HepG2 (cell line): Measurements from ENCODE around the gene CHKA. TPM values are rescaled to one million over a fixed set of nuclear protein-coding genes. Genes with fewer than 3 reads are reported as not detected.
A peak's percentile ranks its signal among the peaks of the same experiment; 100 is the strongest.

ENCODE experiments used
- FOXA1 ChIP-seq, 2 experiments: fragments of 450-650 bp in 1 of 2; sonication (generic) in 1 of 2; formaldehyde crosslinking in 1 of 2; IDR thresholded peaks; 2 replicates each; pipeline versions ENCODE4 v1.4.0 to v1.6.1; 2016 to 2020; ENCODE audit warnings: missing genetic modification reagents in 1 of 2
- GZF1 ChIP-seq: sonication (generic); formaldehyde crosslinking; IDR thresholded peaks from 2 replicates; pipeline ENCODE4 v1.5.1; 2020; ENCODE audit warnings: mild to moderate bottlenecking, missing genetic modification reagents
- NBN ChIP-seq: fragments of 450-650 bp; conservative IDR thresholded peaks from 2 replicates; pipeline ENCODE4 v1.6.1; 2017
- SRY ChIP-seq: sonication (generic); formaldehyde crosslinking; IDR thresholded peaks from 2 replicates; pipeline ENCODE4 v1.8.0; 2022; ENCODE audit warnings: mild to moderate bottlenecking, missing genetic modification reagents
- TMF1 ChIP-seq: sonication (generic); formaldehyde crosslinking; IDR thresholded peaks from 2 replicates; pipeline ENCODE4 v1.8.1; 2022; ENCODE audit warnings: low read depth, missing genetic modification reagents
- WIZ ChIP-seq: sonication (generic); formaldehyde crosslinking; IDR thresholded peaks from 2 replicates; pipeline ENCODE4 v1.5.1; 2020; ENCODE audit warnings: mild to moderate bottlenecking, missing genetic modification reagents
- ZHX2 ChIP-seq, 2 experiments: sonication (generic) in 1 of 2; formaldehyde crosslinking in 1 of 2; IDR thresholded peaks; 2 replicates each; pipeline versions ENCODE4 v1.6.1 to v1.9.0; 2014 to 2022; ENCODE audit warnings: antibody characterized with exemption in 1 of 2, borderline replicate concordance in 1 of 2, inconsistent platforms in 1 of 2, low read depth in 1 of 2, missing genetic modification reagents in 1 of 2
- ZNF275 ChIP-seq: sonication (generic); formaldehyde crosslinking; IDR thresholded peaks from 2 replicates; pipeline ENCODE4 v1.8.0; 2022; ENCODE audit warnings: missing genetic modification reagents, mild to moderate bottlenecking, inconsistent platforms, borderline replicate concordance
- ZNF367 ChIP-seq: sonication (generic); formaldehyde crosslinking; IDR thresholded peaks from 2 replicates; pipeline ENCODE4 v1.4.0; 2020; ENCODE audit warnings: missing genetic modification reagents, borderline replicate concordance
- ZNF564 ChIP-seq: sonication (generic); formaldehyde crosslinking; IDR thresholded peaks from 2 replicates; pipeline ENCODE4 v1.8.1; 2023; ENCODE audit warnings: mild to moderate bottlenecking, missing genetic modification reagents
- polyA plus RNA-seq, 8 experiments: library from polyadenylated mRNA; depleted of rRNA in 3 of 8; stranded (reverse) in 7 of 8; unstranded in 1 of 8; fragments of >200 nt; fragmentation: Illumina TruSeq in 4 of 8; extraction: Trizol in 4 of 8; gene quantifications; 2 replicates each; pipeline versions ENCODE4 v1.2.1 to v1.2.3, GENCODE V29; 2011 to 2016; ENCODE audit warnings: low read depth in 4 of 8, missing spikeins in 1 of 8, mixed read lengths in 1 of 8; ENCODE audit not compliant: insufficient read depth in 1 of 8
- total RNA-seq, 5 experiments: library from RNA; depleted of rRNA; stranded (reverse); fragments of >200 nt; fragmentation: Illumina TruSeq; extraction: Trizol; gene quantifications; 2 replicates each; pipeline ENCODE4 v1.2.3, GENCODE V29; 2016; ENCODE audit warnings: low read depth in 1 of 5
- TF ChIP-seq, protein P1 (sequence below): sonication (generic); formaldehyde crosslinking; IDR thresholded peaks from 2 replicates; pipeline ENCODE4 v1.4.0; 2020; ENCODE audit warnings: missing genetic modification reagents, borderline replicate concordance
- TF ChIP-seq, protein P2 (sequence below): sonication (generic); formaldehyde crosslinking; IDR thresholded peaks from 2 replicates; pipeline ENCODE4 v1.5.1; 2020; ENCODE audit warnings: mild to moderate bottlenecking, missing genetic modification reagents, borderline replicate concordance

Gene CHKA
- total and polyA plus RNA-seq, 2 of the 13 experiments (the other 11 are each of a cell fraction or from before 2014, with no cell fraction given), result 71.6 to 92.7 TPM

- TF ChIP-seq ZHX2 (IDR thresholded peaks at IDR 0.05; ENCODE audit: low read depth) (no peak), ZHX2 (CRISPR knock-in tag; IDR thresholded peaks at IDR 0.05; ENCODE audit: borderline replicate concordance) (no peak), TMF1 (CRISPR knock-in tag) (no peak), WIZ (CRISPR knock-in tag) (no peak), GZF1 (CRISPR knock-in tag) (no peak), ZNF367 (CRISPR knock-in tag) (no peak), SRY (CRISPR knock-in tag) (no peak), NBN (no peak), FOXA1 (IDR thresholded peaks at IDR 0.05) (no peak), FOXA1 (CRISPR knock-in tag; IDR thresholded peaks at IDR 0.05) (no peak), ZNF275 (no peak), ZNF564 (CRISPR knock-in tag) (peak; percentile 68; the same call in 1 of the 2 replicates)
- TF ChIP-seq, protein P1, sequence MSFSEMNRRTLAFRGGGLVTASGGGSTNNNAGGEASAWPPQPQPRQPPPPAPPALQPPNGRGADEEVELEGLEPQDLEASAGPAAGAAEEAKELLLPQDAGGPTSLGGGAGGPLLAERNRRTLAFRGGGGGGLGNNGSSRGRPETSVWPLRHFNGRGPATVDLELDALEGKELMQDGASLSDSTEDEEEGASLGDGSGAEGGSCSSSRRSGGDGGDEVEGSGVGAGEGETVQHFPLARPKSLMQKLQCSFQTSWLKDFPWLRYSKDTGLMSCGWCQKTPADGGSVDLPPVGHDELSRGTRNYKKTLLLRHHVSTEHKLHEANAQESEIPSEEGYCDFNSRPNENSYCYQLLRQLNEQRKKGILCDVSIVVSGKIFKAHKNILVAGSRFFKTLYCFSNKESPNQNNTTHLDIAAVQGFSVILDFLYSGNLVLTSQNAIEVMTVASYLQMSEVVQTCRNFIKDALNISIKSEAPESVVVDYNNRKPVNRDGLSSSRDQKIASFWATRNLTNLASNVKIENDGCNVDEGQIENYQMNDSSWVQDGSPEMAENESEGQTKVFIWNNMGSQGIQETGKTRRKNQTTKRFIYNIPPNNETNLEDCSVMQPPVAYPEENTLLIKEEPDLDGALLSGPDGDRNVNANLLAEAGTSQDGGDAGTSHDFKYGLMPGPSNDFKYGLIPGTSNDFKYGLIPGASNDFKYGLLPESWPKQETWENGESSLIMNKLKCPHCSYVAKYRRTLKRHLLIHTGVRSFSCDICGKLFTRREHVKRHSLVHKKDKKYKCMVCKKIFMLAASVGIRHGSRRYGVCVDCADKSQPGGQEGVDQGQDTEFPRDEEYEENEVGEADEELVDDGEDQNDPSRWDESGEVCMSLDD (CRISPR knock-in tag), result no peak
- TF ChIP-seq, protein P2, sequence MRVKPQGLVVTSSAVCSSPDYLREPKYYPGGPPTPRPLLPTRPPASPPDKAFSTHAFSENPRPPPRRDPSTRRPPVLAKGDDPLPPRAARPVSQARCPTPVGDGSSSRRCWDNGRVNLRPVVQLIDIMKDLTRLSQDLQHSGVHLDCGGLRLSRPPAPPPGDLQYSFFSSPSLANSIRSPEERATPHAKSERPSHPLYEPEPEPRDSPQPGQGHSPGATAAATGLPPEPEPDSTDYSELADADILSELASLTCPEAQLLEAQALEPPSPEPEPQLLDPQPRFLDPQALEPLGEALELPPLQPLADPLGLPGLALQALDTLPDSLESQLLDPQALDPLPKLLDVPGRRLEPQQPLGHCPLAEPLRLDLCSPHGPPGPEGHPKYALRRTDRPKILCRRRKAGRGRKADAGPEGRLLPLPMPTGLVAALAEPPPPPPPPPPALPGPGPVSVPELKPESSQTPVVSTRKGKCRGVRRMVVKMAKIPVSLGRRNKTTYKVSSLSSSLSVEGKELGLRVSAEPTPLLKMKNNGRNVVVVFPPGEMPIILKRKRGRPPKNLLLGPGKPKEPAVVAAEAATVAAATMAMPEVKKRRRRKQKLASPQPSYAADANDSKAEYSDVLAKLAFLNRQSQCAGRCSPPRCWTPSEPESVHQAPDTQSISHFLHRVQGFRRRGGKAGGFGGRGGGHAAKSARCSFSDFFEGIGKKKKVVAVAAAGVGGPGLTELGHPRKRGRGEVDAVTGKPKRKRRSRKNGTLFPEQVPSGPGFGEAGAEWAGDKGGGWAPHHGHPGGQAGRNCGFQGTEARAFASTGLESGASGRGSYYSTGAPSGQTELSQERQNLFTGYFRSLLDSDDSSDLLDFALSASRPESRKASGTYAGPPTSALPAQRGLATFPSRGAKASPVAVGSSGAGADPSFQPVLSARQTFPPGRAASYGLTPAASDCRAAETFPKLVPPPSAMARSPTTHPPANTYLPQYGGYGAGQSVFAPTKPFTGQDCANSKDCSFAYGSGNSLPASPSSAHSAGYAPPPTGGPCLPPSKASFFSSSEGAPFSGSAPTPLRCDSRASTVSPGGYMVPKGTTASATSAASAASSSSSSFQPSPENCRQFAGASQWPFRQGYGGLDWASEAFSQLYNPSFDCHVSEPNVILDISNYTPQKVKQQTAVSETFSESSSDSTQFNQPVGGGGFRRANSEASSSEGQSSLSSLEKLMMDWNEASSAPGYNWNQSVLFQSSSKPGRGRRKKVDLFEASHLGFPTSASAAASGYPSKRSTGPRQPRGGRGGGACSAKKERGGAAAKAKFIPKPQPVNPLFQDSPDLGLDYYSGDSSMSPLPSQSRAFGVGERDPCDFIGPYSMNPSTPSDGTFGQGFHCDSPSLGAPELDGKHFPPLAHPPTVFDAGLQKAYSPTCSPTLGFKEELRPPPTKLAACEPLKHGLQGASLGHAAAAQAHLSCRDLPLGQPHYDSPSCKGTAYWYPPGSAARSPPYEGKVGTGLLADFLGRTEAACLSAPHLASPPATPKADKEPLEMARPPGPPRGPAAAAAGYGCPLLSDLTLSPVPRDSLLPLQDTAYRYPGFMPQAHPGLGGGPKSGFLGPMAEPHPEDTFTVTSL (CRISPR knock-in tag), result no peak
Observed at GRCh38 chr11:68012843-68013610, 108.2 kb downstream of the CHKA start (continued).
